Activated CD8-positive, alpha-beta T cell treated with anti-CD3 and anti-CD28 coated beads for 36 hours (primary cell): Measurements from ENCODE around the gene SPP2. TPM values are rescaled to one million over a fixed set of nuclear protein-coding genes. Genes with fewer than 3 reads are reported as not detected.

Experiments
- ATAC-seq: fragments of 200-7000 bp; cut with Tn5 transposase; one replicate; pipeline ENCODE4 v1.10.0; 2021; ENCODE audit warnings: mild to moderate bottlenecking, moderate library complexity
- CTCF ChIA-PET: fragments of 350-600 bp; sonication (Branson Sonifier 250); formaldehyde crosslinking; loops from one replicate; lab custom pipeline; 2021; ENCODE audit warnings: antibody characterized with exemption; lab: Charles Lee
- POLR2A ChIA-PET: fragments of 350-600 bp; sonication (Branson Sonifier 250); formaldehyde crosslinking; loops from one replicate; lab custom pipeline; 2021; ENCODE audit warnings: antibody characterized with exemption; lab: Charles Lee
- DNase-seq: peaks from one replicate; pipeline ENCODE4 v3.0.0-alpha.2; 2020
- H3K27ac Mint-ChIP-seq: one replicate; pipeline ENCODE4 v1.8.0; 2021; ENCODE audit warnings: mild to moderate bottlenecking, mixed read lengths
- H3K27me3 Mint-ChIP-seq: one replicate; pipeline ENCODE4 v1.8.0; 2021; ENCODE audit warnings: mixed read lengths
- H3K36me3 Mint-ChIP-seq: one replicate; pipeline ENCODE4 v1.8.0; 2021; ENCODE audit warnings: low read depth, mixed read lengths
- H3K4me1 Mint-ChIP-seq: one replicate; pipeline ENCODE4 v1.8.0; 2021; ENCODE audit warnings: low read depth, mixed read lengths
- H3K4me3 Mint-ChIP-seq: one replicate; pipeline ENCODE4 v1.8.0; 2021; ENCODE audit warnings: mild to moderate bottlenecking, moderate library complexity, mixed read lengths
- H3K9me3 Mint-ChIP-seq: one replicate; pipeline ENCODE4 v1.8.0; 2021; ENCODE audit warnings: mixed read lengths
- intact Hi-C: fragments of 100-400 bp; cut with micrococcal nuclease; formaldehyde crosslinking; loops from one replicate; pipeline ENCODE4 v1.10.0; 2022
- total RNA-seq, 2 experiments: library from RNA; stranded (reverse); gene quantifications; one replicate each; pipeline ENCODE4 v1.2.3, GENCODE V29; 2021
- TF ChIP-seq, protein P1 (sequence below): fragments of 200-600 bp; IDR thresholded peaks from one replicate; pipeline ENCODE4 v1.8.0; 2022; ENCODE audit warnings: antibody characterized with exemption, mild to moderate bottlenecking

Gene SPP2
- total RNA-seq, 2 experiments from 2014 or later = not detected

DNA sequence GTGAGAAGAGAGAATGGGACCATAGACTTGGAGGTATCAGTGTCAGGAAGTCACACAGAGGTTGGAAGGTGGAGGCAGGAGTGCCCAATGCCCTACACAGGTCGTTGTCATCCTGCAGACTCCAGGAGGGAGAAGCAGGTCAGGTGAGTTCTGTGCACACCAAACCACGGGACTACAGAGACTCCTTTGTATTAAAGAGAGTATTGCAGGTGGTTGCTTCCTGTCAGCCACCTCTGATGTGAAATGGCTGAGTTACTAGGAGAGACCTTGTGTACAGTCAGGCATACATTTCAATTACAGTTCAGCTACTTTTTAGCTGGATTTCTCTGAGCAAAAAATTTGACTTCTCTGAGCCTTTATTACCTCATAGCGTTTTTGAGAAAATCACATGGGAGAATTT, 51.6 kb downstream of the SPP2 start:
- Mint-ChIP-seq H3K9me3 (peaks cover 2% of the 10 kb centered on the region), H3K4me3 (no peak overlapping the region), H3K36me3 (no peaks in the 10 kb centered on the region), H3K4me1 (peaks cover 30% of the 10 kb centered on the region), H3K27me3 (no peaks in the 10 kb centered on the region), H3K27ac (no peak overlapping the region)
- POLR2A ChIA-PET = no interaction called here
- CTCF ChIA-PET = interaction anchor here (0.8 kb wide), 1 partner anchor 120 kb away, joined by 3 read pairs; no protein-coding TSS in a partner anchor
- ATAC-seq (peak; percentile 67), DNase-seq (peak; percentile 24)
- intact Hi-C loops = no loop called here
- TF ChIP-seq, protein P1, sequence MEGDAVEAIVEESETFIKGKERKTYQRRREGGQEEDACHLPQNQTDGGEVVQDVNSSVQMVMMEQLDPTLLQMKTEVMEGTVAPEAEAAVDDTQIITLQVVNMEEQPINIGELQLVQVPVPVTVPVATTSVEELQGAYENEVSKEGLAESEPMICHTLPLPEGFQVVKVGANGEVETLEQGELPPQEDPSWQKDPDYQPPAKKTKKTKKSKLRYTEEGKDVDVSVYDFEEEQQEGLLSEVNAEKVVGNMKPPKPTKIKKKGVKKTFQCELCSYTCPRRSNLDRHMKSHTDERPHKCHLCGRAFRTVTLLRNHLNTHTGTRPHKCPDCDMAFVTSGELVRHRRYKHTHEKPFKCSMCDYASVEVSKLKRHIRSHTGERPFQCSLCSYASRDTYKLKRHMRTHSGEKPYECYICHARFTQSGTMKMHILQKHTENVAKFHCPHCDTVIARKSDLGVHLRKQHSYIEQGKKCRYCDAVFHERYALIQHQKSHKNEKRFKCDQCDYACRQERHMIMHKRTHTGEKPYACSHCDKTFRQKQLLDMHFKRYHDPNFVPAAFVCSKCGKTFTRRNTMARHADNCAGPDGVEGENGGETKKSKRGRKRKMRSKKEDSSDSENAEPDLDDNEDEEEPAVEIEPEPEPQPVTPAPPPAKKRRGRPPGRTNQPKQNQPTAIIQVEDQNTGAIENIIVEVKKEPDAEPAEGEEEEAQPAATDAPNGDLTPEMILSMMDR = peak; percentile 10

DNA sequence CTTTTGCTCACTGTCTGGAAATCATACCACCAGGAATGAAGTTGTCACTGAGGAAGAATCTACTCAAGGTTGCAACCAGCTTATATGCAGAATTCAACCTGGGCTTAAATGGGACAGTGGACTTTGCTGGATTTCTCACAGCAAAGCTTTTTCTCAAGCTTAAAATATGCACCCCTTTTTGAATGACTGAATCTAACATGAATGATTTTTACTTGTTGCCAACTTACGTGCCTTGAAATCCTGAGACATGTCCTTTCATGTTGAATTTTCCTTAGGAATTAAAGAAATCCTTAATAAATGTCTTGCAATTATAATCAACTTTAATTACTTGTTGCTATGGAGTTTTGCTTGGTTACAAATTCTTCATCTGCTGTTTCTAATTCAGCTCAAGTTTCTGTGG, 57.4 kb downstream of the SPP2 start:
- Mint-ChIP-seq H3K9me3 (no peaks in the 10 kb centered on the region), H3K27me3 (no peaks in the 10 kb centered on the region), H3K4me1 (no peaks in the 10 kb centered on the region), H3K27ac (no peak overlapping the region), H3K4me3 (no peak overlapping the region), H3K36me3 (no peaks in the 10 kb centered on the region)
- POLR2A ChIA-PET = no interaction called here
- intact Hi-C loops = no loop called here
- no peak for ATAC-seq
- CTCF ChIA-PET = interaction anchor here (1.4 kb wide), 2 partner anchors 9 to 437 kb away, joined by 3 to 6 read pairs; no protein-coding TSS in a partner anchor
- DNase-seq = no peak
- TF ChIP-seq, protein P1 = no peak

DNA sequence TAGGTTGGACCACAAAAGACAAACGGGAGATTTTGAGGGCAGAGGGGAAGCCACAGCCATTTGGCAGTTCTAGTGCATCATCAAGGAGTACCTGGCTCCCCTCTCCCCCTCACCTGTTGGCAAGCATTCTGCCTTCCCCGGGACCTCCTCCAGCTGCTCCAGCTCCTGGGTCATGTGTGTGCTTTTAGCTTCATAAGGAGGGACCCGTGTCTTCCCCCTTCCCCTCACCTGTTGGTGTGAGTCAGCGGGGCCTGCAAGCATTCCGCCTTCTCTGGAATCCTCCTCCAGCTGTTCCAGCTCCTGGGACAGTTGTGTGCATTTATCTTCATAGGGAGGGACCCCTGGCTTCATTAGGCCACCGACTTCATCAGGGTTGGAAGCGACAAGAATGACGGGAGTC, 58.8 kb downstream of the SPP2 start:
- intact Hi-C loops = no loop called here
- TF ChIP-seq, protein P1 = no peak
- DNase-seq (no peak), ATAC-seq (no peak)
- Mint-ChIP-seq H3K36me3 (no peaks in the 10 kb centered on the region), H3K9me3 (no peaks in the 10 kb centered on the region), H3K27ac (no peak overlapping the region), H3K4me3 (no peak overlapping the region), H3K4me1 (no peaks in the 10 kb centered on the region), H3K27me3 (no peaks in the 10 kb centered on the region)
- POLR2A ChIA-PET = no interaction called here
- CTCF ChIA-PET = interaction anchor here (0.5 to 1.6 kb wide), 4 partner anchors 17 to 436 kb away, joined by 3 to 6 read pairs (median 5); no protein-coding TSS in a partner anchor

DNA sequence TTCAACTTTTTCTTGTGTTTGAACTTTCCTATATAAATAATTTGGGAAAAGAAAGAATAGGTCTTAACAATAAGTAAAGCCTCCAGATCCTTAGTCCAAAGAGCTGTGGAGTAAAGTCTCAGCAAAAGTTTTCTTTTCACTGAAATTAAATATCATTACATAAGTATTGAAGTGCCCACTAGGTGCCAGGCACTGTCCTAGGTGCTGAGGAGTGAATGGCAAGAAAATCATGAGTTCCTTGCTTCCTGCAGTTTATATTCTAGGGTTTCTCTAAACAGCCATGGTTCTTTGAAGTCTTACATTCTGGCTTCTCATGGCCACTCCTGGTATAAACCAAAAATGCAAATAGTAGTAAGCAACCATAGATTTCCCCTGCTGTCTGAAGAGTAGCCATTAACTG, 59.7 kb downstream of the SPP2 start:
- H3K36me3 Mint-ChIP-seq = no peaks in the 10 kb centered on the region
- H3K27ac Mint-ChIP-seq = no peak overlapping the region
- peak; percentile 7 for DNase-seq
- no peak for ATAC-seq
- TF ChIP-seq, protein P1 = no peak
- H3K9me3 Mint-ChIP-seq = no peaks in the 10 kb centered on the region
- H3K4me1 Mint-ChIP-seq = no peaks in the 10 kb centered on the region
- intact Hi-C loops = no loop called here
- no peak overlapping the region for H3K4me3 Mint-ChIP-seq
- no peaks in the 10 kb centered on the region for H3K27me3 Mint-ChIP-seq
- ChIA-PET CTCF (interaction anchor here (1.6 kb wide), 1 partner anchor 25 kb away, joined by 6 read pairs; no protein-coding TSS in a partner anchor), POLR2A (no interaction called here)

DNA sequence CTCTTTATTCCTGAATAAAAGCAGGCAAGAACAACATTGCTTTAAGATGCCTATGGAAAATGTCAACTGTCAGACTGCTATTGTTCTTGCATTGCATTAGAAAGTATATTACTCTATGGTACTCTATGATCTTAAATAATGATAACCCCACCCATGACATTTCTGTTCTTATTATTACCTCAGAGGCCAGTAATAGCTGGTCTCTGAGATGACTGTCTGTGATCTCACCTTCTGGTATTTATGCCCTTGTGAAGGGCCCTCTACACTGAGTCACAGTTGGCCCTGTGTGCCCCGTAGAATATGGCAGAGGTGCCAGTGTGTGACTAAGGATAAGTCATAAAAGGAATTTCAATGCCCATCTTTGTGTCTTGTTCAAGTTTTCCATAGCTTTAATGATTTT, 61.0 kb downstream of the SPP2 start:
- intact Hi-C loops = no loop called here
- no peak overlapping the region for H3K4me3 Mint-ChIP-seq
- H3K4me1 Mint-ChIP-seq = no peaks in the 10 kb centered on the region
- H3K27me3 Mint-ChIP-seq = no peaks in the 10 kb centered on the region
- ATAC-seq (peak; percentile 42), DNase-seq (no peak)
- TF ChIP-seq, protein P1 = no peak
- CTCF ChIA-PET = interaction anchor here (1.2 kb wide), 1 partner anchor 433 kb away, joined by 4 read pairs; no protein-coding TSS in a partner anchor
- POLR2A ChIA-PET = no interaction called here
- no peak overlapping the region for H3K27ac Mint-ChIP-seq
- H3K9me3 Mint-ChIP-seq = no peaks in the 10 kb centered on the region
- H3K36me3 Mint-ChIP-seq = no peaks in the 10 kb centered on the region
